GM21737 (cell line): ENCODE results near the gene STK32C.
"Not testable (repeated sequence)": the region's sequence is repeated elsewhere in the genome, so short reads cannot be mapped to it uniquely, and the experiment has no call there.

Source experiments
- ATAC-seq: cut with Tn5 transposase; IDR thresholded peaks from one replicate; pipeline ENCODE4 v1.9.1; 2021; ENCODE audit warnings: mild to moderate bottlenecking, moderate library complexity; ENCODE audit not compliant: unreplicated experiment

Gene STK32C

GRCh38 chr10:132307823-132308586 is at the start of gene STK32C:
Gene STK32C, minus strand, starts transcription at chr10:132307950. Its CDS starts 117 bp downstream, at chr10:132307833.
- ATAC-seq: peak; percentile 66

- ATAC-seq: no peak
Measured at GRCh38 chr10:132356621-132357195, 49.0 kb upstream of the STK32C start.

GRCh38 chr10:132355754-132356153 is 48.0 kb upstream of the STK32C start:
- no peak for ATAC-seq

- ATAC-seq: no peak
Measured at GRCh38 chr10:132355297-132355696, 47.5 kb upstream of the STK32C start.

GRCh38 chr10:132354356-132355094 is 46.8 kb upstream of the STK32C start:
- ATAC-seq: no peak

GRCh38 chr10:132353456-132354355 is 46.0 kb upstream of the STK32C start:
- no peak for ATAC-seq

GRCh38 chr10:132352462-132353308 is 44.9 kb upstream of the STK32C start:
- ATAC-seq: not testable (repeated sequence)

GRCh38 chr10:132351611-132352010 is 43.9 kb upstream of the STK32C start:
- ATAC-seq: no peak

GRCh38 chr10:132350946-132351345 is 43.2 kb upstream of the STK32C start:
- no peak for ATAC-seq

GRCh38 chr10:132350391-132350790 is 42.6 kb upstream of the STK32C start:
- ATAC-seq: no peak

GRCh38 chr10:132349766-132350165 is 42.0 kb upstream of the STK32C start:
- ATAC-seq: no peak

- no peak for ATAC-seq
Measured at GRCh38 chr10:132347931-132348267, 40.1 kb upstream of the STK32C start.

- no peak for ATAC-seq
Measured at GRCh38 chr10:132347211-132347930, 39.6 kb upstream of the STK32C start.

- no peak for ATAC-seq
Measured at GRCh38 chr10:132346806-132347205, 39.1 kb upstream of the STK32C start.

GRCh38 chr10:132345345-132345744 is 37.6 kb upstream of the STK32C start:
- ATAC-seq: no peak

- ATAC-seq: no peak
Measured at GRCh38 chr10:132344386-132344785, 36.6 kb upstream of the STK32C start.

- ATAC-seq: no peak
Measured at GRCh38 chr10:132342553-132342952, 34.8 kb upstream of the STK32C start.

- ATAC-seq: no peak
Measured at GRCh38 chr10:132341781-132342180, 34.0 kb upstream of the STK32C start.

GRCh38 chr10:132341017-132341416 is 33.3 kb upstream of the STK32C start:
- ATAC-seq: no peak
